Measurements from ENCODE around the gene PACS2.

Gene PACS2

DNA sequence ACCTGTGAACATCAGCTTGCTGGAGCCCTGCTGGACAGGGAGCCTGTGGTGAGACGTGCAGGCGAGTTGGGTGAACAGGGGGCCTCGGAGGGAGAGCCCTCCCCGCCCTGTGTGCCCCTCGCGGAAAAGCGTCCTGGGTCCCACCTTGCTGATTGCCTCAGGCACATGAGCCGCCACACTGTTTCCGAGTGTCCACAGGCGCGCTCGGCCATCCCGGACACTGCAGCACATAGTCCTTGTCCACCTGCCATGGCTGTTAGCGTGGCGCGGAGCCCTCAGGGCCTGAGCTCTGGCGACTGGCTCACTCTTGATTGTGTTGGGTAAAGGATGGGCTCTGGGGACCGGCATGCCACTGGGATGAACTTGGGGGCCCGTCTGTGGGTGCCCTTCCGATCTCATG lies 40.0 kb downstream of the PACS2 start:
- TF ChIP-seq, protein P1, sequence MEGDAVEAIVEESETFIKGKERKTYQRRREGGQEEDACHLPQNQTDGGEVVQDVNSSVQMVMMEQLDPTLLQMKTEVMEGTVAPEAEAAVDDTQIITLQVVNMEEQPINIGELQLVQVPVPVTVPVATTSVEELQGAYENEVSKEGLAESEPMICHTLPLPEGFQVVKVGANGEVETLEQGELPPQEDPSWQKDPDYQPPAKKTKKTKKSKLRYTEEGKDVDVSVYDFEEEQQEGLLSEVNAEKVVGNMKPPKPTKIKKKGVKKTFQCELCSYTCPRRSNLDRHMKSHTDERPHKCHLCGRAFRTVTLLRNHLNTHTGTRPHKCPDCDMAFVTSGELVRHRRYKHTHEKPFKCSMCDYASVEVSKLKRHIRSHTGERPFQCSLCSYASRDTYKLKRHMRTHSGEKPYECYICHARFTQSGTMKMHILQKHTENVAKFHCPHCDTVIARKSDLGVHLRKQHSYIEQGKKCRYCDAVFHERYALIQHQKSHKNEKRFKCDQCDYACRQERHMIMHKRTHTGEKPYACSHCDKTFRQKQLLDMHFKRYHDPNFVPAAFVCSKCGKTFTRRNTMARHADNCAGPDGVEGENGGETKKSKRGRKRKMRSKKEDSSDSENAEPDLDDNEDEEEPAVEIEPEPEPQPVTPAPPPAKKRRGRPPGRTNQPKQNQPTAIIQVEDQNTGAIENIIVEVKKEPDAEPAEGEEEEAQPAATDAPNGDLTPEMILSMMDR (IDR thresholded peaks at IDR 0.05; ENCODE audit: insufficient read depth, low read length, poor library complexity, severe bottlenecking), result no peak
- Histone ChIP-seq H3K4me3 (replicated peaks; ENCODE audit: low read depth, low read length) (no peak overlapping the region), H3K36me3 (ENCODE audit: control insufficient read depth, insufficient read depth, low read length) (no peaks in the 10 kb centered on the region), H3K27me3 (replicated peaks; ENCODE audit: control insufficient read depth, insufficient read depth, low read length) (no peaks in the 10 kb centered on the region)
- DNase-seq (ENCODE audit: extremely low read depth, insufficient read length), result no peak

DNA sequence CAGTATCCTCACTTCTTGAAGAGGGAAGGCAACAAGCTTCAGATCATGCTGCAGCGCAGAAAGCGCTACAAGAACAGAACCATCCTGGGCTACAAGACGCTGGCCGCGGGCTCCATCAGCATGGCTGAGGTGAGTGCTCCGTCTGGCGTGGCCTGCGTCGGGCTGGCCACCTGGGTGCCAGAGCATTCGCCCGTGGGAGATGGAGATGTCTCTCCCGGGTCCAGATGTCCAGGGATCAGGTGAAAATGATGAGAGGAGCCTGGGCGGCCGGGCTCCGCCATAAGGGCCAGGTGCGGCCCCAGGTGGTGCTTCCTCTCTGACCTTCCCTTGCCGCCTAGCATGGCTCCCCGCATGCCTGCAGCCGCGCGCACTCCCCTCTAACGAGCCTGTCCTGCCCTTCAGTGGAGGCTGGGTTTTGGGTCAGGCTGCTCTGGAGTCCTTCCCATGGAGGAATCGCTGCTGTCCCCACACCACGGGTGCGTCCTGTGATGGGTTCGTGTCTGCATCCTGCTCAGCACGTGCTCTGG lies 40.6 kb downstream of the PACS2 start:
- Histone ChIP-seq H3K4me3 (replicated peaks; ENCODE audit: low read depth, low read length) (no peak overlapping the region), H3K36me3 (ENCODE audit: control insufficient read depth, insufficient read depth, low read length) (no peaks in the 10 kb centered on the region), H3K27me3 (replicated peaks; ENCODE audit: control insufficient read depth, insufficient read depth, low read length) (no peaks in the 10 kb centered on the region)
- DNase-seq (ENCODE audit: extremely low read depth, insufficient read length), result no peak
- TF ChIP-seq, protein P1 (IDR thresholded peaks at IDR 0.05; ENCODE audit: insufficient read depth, low read length, poor library complexity, severe bottlenecking), result no peak

DNA sequence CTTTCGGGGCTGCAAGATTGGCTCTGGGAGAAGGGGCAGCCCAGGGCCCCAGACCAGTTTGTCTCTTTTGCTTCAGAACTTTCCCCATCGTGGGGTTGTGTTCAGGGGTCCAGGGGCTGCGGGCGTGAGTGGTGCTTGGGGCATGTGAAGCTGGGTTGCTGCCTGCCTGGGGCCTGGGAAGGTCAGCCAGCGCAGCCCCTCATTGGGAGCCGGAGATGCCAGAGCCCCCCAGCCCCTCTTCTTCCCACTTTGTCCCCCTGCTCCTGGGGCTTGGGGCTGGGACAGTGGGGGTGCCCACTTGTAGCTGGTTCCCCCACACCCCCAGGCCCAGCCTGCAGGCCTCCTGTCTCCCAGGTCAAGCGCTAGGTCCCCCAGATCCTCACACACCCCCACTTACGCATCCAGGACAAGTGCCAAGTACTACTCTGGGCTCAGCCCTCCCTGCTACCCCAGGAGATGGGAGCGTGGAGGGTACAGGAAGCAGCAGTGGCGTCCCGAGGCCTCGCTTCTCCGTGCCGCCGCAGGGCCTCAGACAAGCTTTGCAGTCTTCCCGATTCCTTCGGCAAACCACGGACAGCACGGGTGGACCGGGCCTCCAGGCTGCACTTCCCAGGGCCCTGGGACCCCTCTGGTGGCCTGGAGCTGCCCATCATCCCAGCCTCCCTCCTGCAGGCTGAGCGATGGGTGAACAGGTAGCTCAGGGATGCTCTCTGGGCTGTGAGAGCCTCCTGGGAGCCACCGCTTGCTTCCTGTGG lies 41.5 kb downstream of the PACS2 start:
- TF ChIP-seq, protein P1 (IDR thresholded peaks at IDR 0.05; ENCODE audit: insufficient read depth, low read length, poor library complexity, severe bottlenecking), result no peak
- no peak overlapping the region for H3K4me3 ChIP-seq (replicated peaks; ENCODE audit: low read depth, low read length)
- no peaks in the 10 kb centered on the region for H3K36me3 ChIP-seq (ENCODE audit: control insufficient read depth, insufficient read depth, low read length)
- DNase-seq (ENCODE audit: extremely low read depth, insufficient read length), result no peak
- no peaks in the 10 kb centered on the region for H3K27me3 ChIP-seq (replicated peaks; ENCODE audit: control insufficient read depth, insufficient read depth, low read length)

DNA sequence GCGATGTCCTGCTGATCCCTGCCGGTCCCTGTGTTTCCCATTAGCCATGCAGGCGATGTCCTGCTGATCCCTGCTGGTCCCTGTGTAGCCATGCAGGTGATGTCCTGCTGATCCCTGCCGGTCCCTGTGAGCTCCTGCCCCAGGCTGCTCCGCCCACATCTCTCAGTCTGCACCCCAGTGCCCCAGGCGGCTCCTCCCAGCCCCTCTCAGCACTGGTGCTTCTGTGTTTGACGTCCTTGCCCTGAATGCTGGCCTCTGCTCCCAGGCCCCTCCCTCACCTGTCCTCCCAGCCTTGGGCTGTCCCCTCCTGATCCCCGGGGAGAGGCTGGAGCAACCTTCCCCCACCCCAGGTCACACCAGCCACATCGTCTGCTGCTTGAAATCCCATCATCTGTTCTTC lies 42.4 kb downstream of the PACS2 start:
- no peaks in the 10 kb centered on the region for H3K27me3 ChIP-seq (replicated peaks; ENCODE audit: control insufficient read depth, insufficient read depth, low read length)
- no peaks in the 10 kb centered on the region for H3K36me3 ChIP-seq (ENCODE audit: control insufficient read depth, insufficient read depth, low read length)
- no peak overlapping the region for H3K4me3 ChIP-seq (replicated peaks; ENCODE audit: low read depth, low read length)
- DNase-seq (ENCODE audit: extremely low read depth, insufficient read length), result no peak
- TF ChIP-seq, protein P1 (IDR thresholded peaks at IDR 0.05; ENCODE audit: insufficient read depth, low read length, poor library complexity, severe bottlenecking), result no peak

DNA sequence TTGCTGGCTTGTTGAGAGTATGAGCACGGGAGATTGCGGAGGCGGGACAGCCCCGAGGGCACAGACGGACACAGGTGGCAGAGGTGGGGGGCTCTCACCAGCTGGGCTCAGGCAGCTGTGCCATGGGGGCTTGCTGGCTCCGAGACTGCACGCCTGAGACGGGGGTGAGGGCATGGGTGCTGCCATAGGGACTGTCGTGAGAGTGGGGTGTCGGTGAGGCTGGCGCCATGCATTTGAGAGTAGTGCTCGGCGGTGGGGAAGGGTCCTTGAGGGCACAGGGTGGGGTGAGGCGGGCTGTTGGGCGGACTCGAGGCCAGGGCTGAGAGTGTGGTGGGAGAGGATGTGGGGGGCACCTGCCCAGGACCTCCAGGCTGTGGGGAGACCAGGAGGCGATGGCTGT lies 43.1 kb downstream of the PACS2 start:
- TF ChIP-seq, protein P1 (IDR thresholded peaks at IDR 0.05; ENCODE audit: insufficient read depth, low read length, poor library complexity, severe bottlenecking), result no peak
- Histone ChIP-seq H3K36me3 (ENCODE audit: control insufficient read depth, insufficient read depth, low read length) (no peaks in the 10 kb centered on the region), H3K4me3 (replicated peaks; ENCODE audit: low read depth, low read length) (no peak overlapping the region), H3K27me3 (replicated peaks; ENCODE audit: control insufficient read depth, insufficient read depth, low read length) (no peaks in the 10 kb centered on the region)
- DNase-seq (ENCODE audit: extremely low read depth, insufficient read length), result no peak
